HG03097 (cell line): ENCODE measurements around the gene RRAGB.
A peak's percentile ranks its signal among the peaks of the same experiment; 100 is the strongest.
"Not testable (repeated sequence)": the region's sequence is repeated elsewhere in the genome, so short reads cannot be mapped to it uniquely, and the experiment has no call there.

Source experiments
- ATAC-seq: cut with Tn5 transposase; IDR thresholded peaks from one replicate; pipeline ENCODE4 v1.9.1; 2021; ENCODE audit not compliant: unreplicated experiment, low FRiP score

The RRAGB gene

GRCh38 chrX:55717521-55718497, at the start of gene RRAGB:
Gene RRAGB (plus strand): TSS chrX:55717749. CDS start chrX:55718328, 579 bp downstream.
- ATAC-seq: peak; percentile 96

GRCh38 chrX:55668084-55668483, 49.5 kb upstream of the RRAGB start:
- no peak for ATAC-seq

GRCh38 chrX:55688579-55688978, 29.0 kb upstream of the RRAGB start:
- not testable (repeated sequence) for ATAC-seq

- no peak for ATAC-seq
Observed at GRCh38 chrX:55695227-55696018, 22.1 kb upstream of the RRAGB start.

GRCh38 chrX:55697381-55697780, 20.2 kb upstream of the RRAGB start:
- ATAC-seq: no peak

- no peak for ATAC-seq
Observed at GRCh38 chrX:55702671-55703070, 14.9 kb upstream of the RRAGB start.

GRCh38 chrX:55703436-55703835, 14.1 kb upstream of the RRAGB start:
- ATAC-seq: not testable (repeated sequence)

GRCh38 chrX:55705066-55705465, 12.5 kb upstream of the RRAGB start:
- ATAC-seq: not testable (repeated sequence)

GRCh38 chrX:55709735-55710134, 7.8 kb upstream of the RRAGB start:
- ATAC-seq: no peak

- ATAC-seq: no peak
Observed at GRCh38 chrX:55710701-55711100, 6.8 kb upstream of the RRAGB start.

- ATAC-seq: no peak
Observed at GRCh38 chrX:55713631-55714030, 3.9 kb upstream of the RRAGB start.

GRCh38 chrX:55714161-55714560, 3.4 kb upstream of the RRAGB start:
- ATAC-seq: no peak

GRCh38 chrX:55715847-55716246, 1.7 kb upstream of the RRAGB start:
- ATAC-seq: no peak

- ATAC-seq: no peak
Observed at GRCh38 chrX:55716937-55717336, 612 bp upstream of the RRAGB start.

- no peak for ATAC-seq
Observed at GRCh38 chrX:55731826-55732225, 14.3 kb downstream of the RRAGB start.

GRCh38 chrX:55738969-55739368, 21.4 kb downstream of the RRAGB start:
- no peak for ATAC-seq

GRCh38 chrX:55742649-55743048, 25.1 kb downstream of the RRAGB start:
- ATAC-seq: no peak

- ATAC-seq: not testable (repeated sequence)
Observed at GRCh38 chrX:55748463-55748862, 30.9 kb downstream of the RRAGB start.

GRCh38 chrX:55750256-55750655, 32.7 kb downstream of the RRAGB start:
- no peak for ATAC-seq

GRCh38 chrX:55754861-55755294, 37.3 kb downstream of the RRAGB start:
- ATAC-seq: peak; percentile 85

GRCh38 chrX:55758033-55758432, 40.5 kb downstream of the RRAGB start:
- ATAC-seq: no peak
